GM23338 (cell line): Measurements from ENCODE around the gene MATCAP1. TPM values are rescaled to one million over a fixed set of nuclear protein-coding genes. Genes with fewer than 3 reads are reported as not detected.
A peak's percentile ranks its signal among the peaks of the same experiment; 100 is the strongest.

Source experiments
- ATAC-seq: fragments of 200-7000 bp; cut with Tn5 transposase; 3 replicates; pipeline ENCODE4 v1.9.1; 2020
- DNase-seq: peaks from one replicate; pipeline ENCODE4 v3.0.0-alpha.2; 2015; ENCODE audit warnings: low spot score
- H2AFZ ChIP-seq: fragments of 200-600 bp; sonication (generic); 2 replicates; pipeline ENCODE4 v1.8.0; 2016; ENCODE audit warnings: antibody characterized with exemption, mild to moderate bottlenecking, moderate library complexity
- H3F3A ChIP-seq: fragments of 200-600 bp; sonication (generic); replicated peaks from 2 replicates; pipeline ENCODE4 v1.8.0; 2017; ENCODE audit warnings: antibody characterized with exemption, mixed run types, low read depth
- H3K27ac ChIP-seq: fragments of 200-600 bp; sonication (generic); 2 replicates; pipeline ENCODE4 v1.6.1; 2016; ENCODE audit warnings: low read depth
- H3K27me3 ChIP-seq: fragments of 200-600 bp; sonication (generic); 2 replicates; pipeline ENCODE4 v1.8.0; 2016; ENCODE audit warnings: mild to moderate bottlenecking, mixed run types, moderate library complexity; ENCODE audit not compliant: insufficient read depth
- H3K36me3 ChIP-seq: fragments of 200-600 bp; sonication (generic); 2 replicates; pipeline ENCODE4 v1.8.0; 2016; ENCODE audit warnings: mild to moderate bottlenecking; ENCODE audit not compliant: insufficient read depth
- H3K4me1 ChIP-seq: fragments of 200-600 bp; sonication (generic); 2 replicates; pipeline ENCODE4 v1.8.0; 2016; ENCODE audit warnings: mild to moderate bottlenecking, moderate library complexity; ENCODE audit not compliant: insufficient read depth
- H3K4me2 ChIP-seq: fragments of 200-600 bp; sonication (generic); 2 replicates; pipeline ENCODE4 v1.7.1; 2017; ENCODE audit warnings: mixed run types
- H3K4me3 ChIP-seq: fragments of 200-600 bp; sonication (generic); 2 replicates; pipeline ENCODE4 v1.6.1; 2016; ENCODE audit warnings: mixed run types
- H3K79me2 ChIP-seq: fragments of 200-600 bp; sonication (generic); replicated peaks from 2 replicates; pipeline ENCODE4 v1.8.0; 2017; ENCODE audit warnings: mild to moderate bottlenecking; ENCODE audit not compliant: insufficient read depth
- H3K9me2 ChIP-seq: fragments of 200-600 bp; sonication (generic); 2 replicates; pipeline ENCODE4 v1.8.0; 2017; ENCODE audit not compliant: insufficient read depth
- H4K20me1 ChIP-seq: fragments of 200-600 bp; sonication (generic); replicated peaks from 2 replicates; pipeline ENCODE4 v1.8.0; 2017; ENCODE audit warnings: mild to moderate bottlenecking; ENCODE audit not compliant: insufficient read depth
- H3K27ac Mint-ChIP-seq: 2 replicates; pipeline ENCODE4 v1.8.0; 2020; ENCODE audit warnings: inconsistent platforms, mild to moderate bottlenecking, moderate library complexity, mixed read lengths
- H3K27me3 Mint-ChIP-seq: 3 replicates; pipeline ENCODE4 v1.8.0; 2022; ENCODE audit warnings: low read depth, mild to moderate bottlenecking, moderate library complexity, mixed read lengths, inconsistent platforms; ENCODE audit not compliant: insufficient read depth, poor library complexity
- H3K36me3 Mint-ChIP-seq: 3 replicates; pipeline ENCODE4 v1.8.0; 2021; ENCODE audit warnings: low read depth, mild to moderate bottlenecking, inconsistent platforms, moderate library complexity, mixed read lengths
- H3K4me1 Mint-ChIP-seq: 3 replicates; pipeline ENCODE4 v1.8.0; 2020; ENCODE audit warnings: mild to moderate bottlenecking, inconsistent platforms, mixed read lengths
- H3K4me3 Mint-ChIP-seq: 3 replicates; pipeline ENCODE4 v1.8.0; 2021; ENCODE audit warnings: moderate library complexity, mild to moderate bottlenecking, inconsistent platforms, mixed read lengths
- H3K9me3 Mint-ChIP-seq: 3 replicates; pipeline ENCODE4 v1.8.0; 2020; ENCODE audit warnings: moderate library complexity, mild to moderate bottlenecking, inconsistent platforms, mixed read lengths
- CREB1 ChIP-seq: fragments of 250-450 bp; sonication (Bioruptor Pico); IDR thresholded peaks from 2 replicates; pipeline ENCODE4 v1.5.0; 2020; ENCODE audit warnings: low read depth, mild to moderate bottlenecking, moderate library complexity
- EZH2 ChIP-seq: fragments of 200-600 bp; sonication (generic); IDR thresholded peaks from one replicate; pipeline ENCODE4 v1.8.0; 2017; ENCODE audit warnings: antibody characterized with exemption, mild to moderate bottlenecking, low read depth; ENCODE audit not compliant: unreplicated experiment
- EZH2phosphoT487 ChIP-seq: fragments of 200-600 bp; sonication (generic); IDR thresholded peaks from one replicate; pipeline ENCODE4 v1.8.1; 2018; ENCODE audit warnings: antibody characterized with exemption; ENCODE audit not compliant: unreplicated experiment
- NANOG ChIP-seq: IDR thresholded peaks from 2 replicates; pipeline ENCODE4 v1.6.1; 2016; ENCODE audit warnings: antibody characterized with exemption, borderline replicate concordance
- ZNF114 ChIP-seq: fragments of 250-450 bp; sonication (Bioruptor Pico); IDR thresholded peaks from 2 replicates; pipeline ENCODE4 v1.5.0; 2020; ENCODE audit warnings: mild to moderate bottlenecking, moderate library complexity
- ZNF462 ChIP-seq: fragments of 250-450 bp; sonication (Bioruptor Pico); IDR thresholded peaks from 2 replicates; pipeline ENCODE4 v1.5.0; 2020; ENCODE audit warnings: mild to moderate bottlenecking, moderate library complexity
- polyA plus RNA-seq: library from polyadenylated mRNA; unstranded; fragments of >200 nt; fragmentation: Nextera tagmentation; extraction: Ambion mirVana; gene quantifications from 2 replicates; pipeline ENCODE4 v1.2.1, GENCODE V29; 2016
- total RNA-seq: library from RNA; depleted of rRNA; stranded (reverse); fragments of >200 nt; shearing (Covaris generic); gene quantifications from 2 replicates; pipeline ENCODE4 v1.2.3, GENCODE V29; 2014

MATCAP1 gene
- total and polyA plus RNA-seq, 2 experiments from 2014 or later, result 9.5 to 22.7 TPM

DNA sequence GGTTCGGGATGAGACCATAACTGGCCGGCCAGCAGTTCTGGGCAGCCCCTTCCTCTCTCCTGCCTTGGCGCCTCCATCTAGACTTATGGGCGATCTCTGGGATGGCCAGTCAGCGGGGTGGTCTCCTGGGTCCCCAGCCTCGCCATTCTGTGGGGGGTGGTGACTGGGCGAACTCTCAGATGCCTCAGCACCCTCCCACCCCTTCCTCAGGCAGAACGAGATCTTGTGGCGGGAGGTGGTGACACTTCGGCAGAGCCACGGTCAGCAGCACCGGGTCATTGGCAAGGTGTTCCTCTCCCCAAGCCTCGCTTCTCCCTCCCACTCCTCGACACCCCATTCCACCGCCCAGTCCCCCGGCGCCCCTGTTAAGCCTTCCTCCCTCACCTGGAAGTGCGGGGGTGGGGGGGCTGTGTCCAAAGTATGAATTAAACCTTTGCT lies 17.6 kb downstream of the MATCAP1 start:
- peak overlapping the region; percentile 62 for H3K4me3 Mint-ChIP-seq

GRCh38 chr16:67165121-67166078 lies 18.4 kb downstream of the MATCAP1 start:
- H3K27me3 Mint-ChIP-seq, result peaks cover 97% of the 10 kb centered on the region
- TF ChIP-seq NANOG (no peak), EZH2 (peak; percentile 95), ZNF462 (CRISPR knock-in tag) (no peak), CREB1 (CRISPR knock-in tag) (no peak), EZH2phosphoT487 (peak; percentile 95), ZNF114 (no peak)
- peak; percentile 0 for ATAC-seq
- H3K9me2 ChIP-seq, result no peaks in the 10 kb centered on the region
- H3K4me3 Mint-ChIP-seq, result peak overlapping the region; percentile 60
- H3K4me2 ChIP-seq, result peak overlapping the region; percentile 79
- H3F3A ChIP-seq, result peaks cover 10% of the 10 kb centered on the region
- H3K36me3 ChIP-seq, result no peaks in the 10 kb centered on the region
- H3K79me2 ChIP-seq, result no peaks in the 10 kb centered on the region
- H4K20me1 ChIP-seq, result no peaks in the 10 kb centered on the region; the same call in 1 of the 2 replicates
- H2AFZ ChIP-seq, result peak overlapping the region; percentile 47; the same call in 1 of the 2 replicates
- peak; percentile 73 for DNase-seq
- H3K27me3 ChIP-seq, result peaks cover 99% of the 10 kb centered on the region
- peak overlapping the region; percentile 59 for H3K4me3 ChIP-seq
- peaks cover 2% of the 10 kb centered on the region; the same call in 2 of the 3 replicates for H3K9me3 Mint-ChIP-seq
- no peak overlapping the region for H3K27ac ChIP-seq
- H3K4me1 Mint-ChIP-seq, result peaks cover 36% of the 10 kb centered on the region
- H3K4me1 ChIP-seq, result peaks cover 22% of the 10 kb centered on the region
- H3K27ac Mint-ChIP-seq, result no peak overlapping the region
- no peaks in the 10 kb centered on the region for H3K36me3 Mint-ChIP-seq

More for the DNA sequence above, 17.6 kb downstream of the MATCAP1 start:
- Histone ChIP-seq H3K27ac (no peak overlapping the region), H4K20me1 (no peaks in the 10 kb centered on the region; the same call in 1 of the 2 replicates), H3K4me3 (0 out of 2 replicates have a peak overlapping the region, but pooled peaks have one; percentile 28), H3K27me3 (peaks cover 97% of the 10 kb centered on the region), H3K36me3 (no peaks in the 10 kb centered on the region), H3K9me2 (no peaks in the 10 kb centered on the region), H3K4me1 (peaks cover 22% of the 10 kb centered on the region), H3K79me2 (no peaks in the 10 kb centered on the region), H3K4me2 (peak overlapping the region; percentile 79; the same call in 1 of the 2 replicates), H2AFZ (no peak overlapping the region), H3F3A (peaks cover 10% of the 10 kb centered on the region; the same call in 1 of the 2 replicates)
- ATAC-seq (no peak), DNase-seq (no peak)
- TF ChIP-seq CREB1 (CRISPR knock-in tag) (no peak), EZH2 (peak; percentile 96), EZH2phosphoT487 (peak; percentile 80)
- Mint-ChIP-seq H3K36me3 (no peaks in the 10 kb centered on the region), H3K4me1 (peaks cover 39% of the 10 kb centered on the region), H3K27me3 (peaks cover 95% of the 10 kb centered on the region), H3K9me3 (no peaks in the 10 kb centered on the region; the same call in 2 of the 3 replicates), H3K27ac (no peak overlapping the region)
